ENCODE measurements around the gene LPP.

GRCh38 chr3:188496390-188496789 lies 342.4 kb downstream of the LPP start:
- TF ChIP-seq EP300 (IDR thresholded peaks at IDR 0.05; ENCODE audit: low read depth) (no peak), CTCF (IDR thresholded peaks at IDR 0.05) (no peak), POLR2AphosphoS5 (IDR thresholded peaks at IDR 0.05) (no peak), POLR2A (IDR thresholded peaks at IDR 0.05) (no peak)
